BLaER1 (cell line): ENCODE measurements around the gene RAPGEF4.

ENCODE experiments used
- H3K27ac ChIP-seq: shearing (Covaris generic); formaldehyde crosslinking; 2 replicates; pipeline ENCODE4 v1.8.1; 2022
- H3K27me3 ChIP-seq: shearing (Covaris generic); formaldehyde crosslinking; 2 replicates; pipeline ENCODE4 v1.8.1; 2022
- H3K36me3 ChIP-seq: shearing (Covaris generic); formaldehyde crosslinking; 2 replicates; pipeline ENCODE4 v1.8.1; 2022
- H3K4me1 ChIP-seq: shearing (Covaris generic); formaldehyde crosslinking; 2 replicates; pipeline ENCODE4 v1.8.1; 2022
- H3K4me2 ChIP-seq: shearing (Covaris generic); formaldehyde crosslinking; 2 replicates; pipeline ENCODE4 v1.8.1; 2022
- H3K4me3 ChIP-seq: shearing (Covaris generic); formaldehyde crosslinking; 2 replicates; pipeline ENCODE4 v1.8.1; 2022
- H3K9ac ChIP-seq: shearing (Covaris generic); formaldehyde crosslinking; 2 replicates; pipeline ENCODE4 v1.8.1; 2022
- H3K9me3 ChIP-seq: shearing (Covaris generic); formaldehyde crosslinking; 2 replicates; pipeline ENCODE4 v1.8.1; 2022
- H4K20me1 ChIP-seq: shearing (Covaris generic); formaldehyde crosslinking; 2 replicates; pipeline ENCODE4 v1.8.1; 2022
- Cebpa-rat ChIP-seq: shearing (Covaris generic); IDR thresholded peaks from 2 replicates; pipeline ENCODE4 v1.8.1; 2022

RAPGEF4 gene

GRCh38 chr2:172705352-172705751, 30.3 kb upstream of the RAPGEF4 start:
- H3K4me3 ChIP-seq, result no peak overlapping the region
- H3K9me3 ChIP-seq, result peaks cover 7% of the 10 kb centered on the region
- no peak overlapping the region for H3K9ac ChIP-seq
- H4K20me1 ChIP-seq, result no peaks in the 10 kb centered on the region
- TF ChIP-seq Cebpa-rat, result no peak
- H3K27ac ChIP-seq, result no peak overlapping the region
- no peaks in the 10 kb centered on the region for H3K36me3 ChIP-seq
- peaks cover 9% of the 10 kb centered on the region; the same call in 1 of the 2 replicates for H3K4me1 ChIP-seq
- H3K27me3 ChIP-seq, result no peaks in the 10 kb centered on the region
- no peak overlapping the region for H3K4me2 ChIP-seq

GRCh38 chr2:172708247-172708646, 27.4 kb upstream of the RAPGEF4 start:
- H3K4me1 ChIP-seq, result peaks cover 9% of the 10 kb centered on the region; the same call in 1 of the 2 replicates
- H3K4me2 ChIP-seq, result no peak overlapping the region
- H4K20me1 ChIP-seq, result no peaks in the 10 kb centered on the region
- no peak overlapping the region for H3K4me3 ChIP-seq
- no peak overlapping the region for H3K27ac ChIP-seq
- H3K36me3 ChIP-seq, result no peaks in the 10 kb centered on the region
- no peaks in the 10 kb centered on the region for H3K27me3 ChIP-seq
- H3K9me3 ChIP-seq, result peaks cover 6% of the 10 kb centered on the region; the same call in 1 of the 2 replicates
- no peak overlapping the region for H3K9ac ChIP-seq
- TF ChIP-seq Cebpa-rat, result no peak

- H3K36me3 ChIP-seq, result no peaks in the 10 kb centered on the region
- TF ChIP-seq Cebpa-rat, result no peak
- no peak overlapping the region for H3K4me2 ChIP-seq
- no peak overlapping the region for H3K9ac ChIP-seq
- peaks cover 8% of the 10 kb centered on the region; the same call in 1 of the 2 replicates for H3K9me3 ChIP-seq
- H4K20me1 ChIP-seq, result no peaks in the 10 kb centered on the region
- peaks cover 9% of the 10 kb centered on the region; the same call in 1 of the 2 replicates for H3K4me1 ChIP-seq
- no peak overlapping the region for H3K27ac ChIP-seq
- H3K4me3 ChIP-seq, result no peak overlapping the region
- no peaks in the 10 kb centered on the region for H3K27me3 ChIP-seq
Observed at GRCh38 chr2:172709566-172710291, 25.9 kb upstream of the RAPGEF4 start.

- no peak overlapping the region for H3K9ac ChIP-seq
- no peak for TF ChIP-seq Cebpa-rat
- H4K20me1 ChIP-seq, result no peaks in the 10 kb centered on the region
- H3K4me1 ChIP-seq, result peaks cover 9% of the 10 kb centered on the region; the same call in 1 of the 2 replicates
- H3K27ac ChIP-seq, result no peak overlapping the region
- H3K36me3 ChIP-seq, result no peaks in the 10 kb centered on the region
- no peak overlapping the region for H3K4me3 ChIP-seq
- H3K4me2 ChIP-seq, result no peak overlapping the region
- peaks cover 8% of the 10 kb centered on the region; the same call in 1 of the 2 replicates for H3K9me3 ChIP-seq
- H3K27me3 ChIP-seq, result no peaks in the 10 kb centered on the region
Observed at GRCh38 chr2:172710584-172711047, 25.0 kb upstream of the RAPGEF4 start.

GRCh38 chr2:172711110-172711509, 24.5 kb upstream of the RAPGEF4 start:
- no peak for TF ChIP-seq Cebpa-rat
- H3K4me2 ChIP-seq, result no peak overlapping the region
- H3K9ac ChIP-seq, result no peak overlapping the region
- H3K4me3 ChIP-seq, result no peak overlapping the region
- H3K27ac ChIP-seq, result no peak overlapping the region
- no peaks in the 10 kb centered on the region for H3K27me3 ChIP-seq
- peaks cover 8% of the 10 kb centered on the region; the same call in 1 of the 2 replicates for H3K9me3 ChIP-seq
- H4K20me1 ChIP-seq, result no peaks in the 10 kb centered on the region
- no peaks in the 10 kb centered on the region for H3K36me3 ChIP-seq
- H3K4me1 ChIP-seq, result peaks cover 9% of the 10 kb centered on the region; the same call in 1 of the 2 replicates

GRCh38 chr2:172712251-172712650, 23.4 kb upstream of the RAPGEF4 start:
- Histone ChIP-seq H3K4me2 (no peak overlapping the region), H3K9ac (no peak overlapping the region), H3K4me3 (no peak overlapping the region), H3K36me3 (no peaks in the 10 kb centered on the region), H3K27me3 (no peaks in the 10 kb centered on the region), H3K4me1 (peaks cover 9% of the 10 kb centered on the region; the same call in 1 of the 2 replicates), H3K9me3 (peaks cover 8% of the 10 kb centered on the region; the same call in 1 of the 2 replicates), H4K20me1 (no peaks in the 10 kb centered on the region), H3K27ac (no peak overlapping the region)
- no peak for TF ChIP-seq Cebpa-rat

GRCh38 chr2:172713365-172713875, 22.2 kb upstream of the RAPGEF4 start:
- Histone ChIP-seq H3K4me2 (no peak overlapping the region), H3K27me3 (no peaks in the 10 kb centered on the region), H4K20me1 (no peaks in the 10 kb centered on the region), H3K36me3 (no peaks in the 10 kb centered on the region), H3K9me3 (peaks cover 8% of the 10 kb centered on the region; the same call in 1 of the 2 replicates), H3K9ac (no peak overlapping the region), H3K4me3 (no peak overlapping the region), H3K4me1 (peaks cover 9% of the 10 kb centered on the region; the same call in 1 of the 2 replicates), H3K27ac (no peak overlapping the region)
- no peak for TF ChIP-seq Cebpa-rat

- Histone ChIP-seq H3K27ac (no peak overlapping the region), H3K4me2 (no peak overlapping the region), H4K20me1 (no peaks in the 10 kb centered on the region), H3K36me3 (no peaks in the 10 kb centered on the region), H3K4me3 (no peak overlapping the region), H3K9ac (no peak overlapping the region), H3K9me3 (no peaks in the 10 kb centered on the region), H3K27me3 (no peaks in the 10 kb centered on the region), H3K4me1 (peaks cover 7% of the 10 kb centered on the region)
- no peak for TF ChIP-seq Cebpa-rat
Observed at GRCh38 chr2:172722481-172722880, 13.2 kb upstream of the RAPGEF4 start.

GRCh38 chr2:172723286-172723685, 12.4 kb upstream of the RAPGEF4 start:
- Histone ChIP-seq H3K9me3 (no peaks in the 10 kb centered on the region), H4K20me1 (no peaks in the 10 kb centered on the region), H3K4me3 (no peak overlapping the region), H3K27ac (no peak overlapping the region), H3K4me1 (peaks cover 7% of the 10 kb centered on the region), H3K36me3 (no peaks in the 10 kb centered on the region), H3K4me2 (no peak overlapping the region), H3K9ac (no peak overlapping the region), H3K27me3 (no peaks in the 10 kb centered on the region)
- no peak for TF ChIP-seq Cebpa-rat

GRCh38 chr2:172724724-172725123, 10.9 kb upstream of the RAPGEF4 start:
- Histone ChIP-seq H4K20me1 (no peaks in the 10 kb centered on the region), H3K4me2 (no peak overlapping the region), H3K9ac (no peak overlapping the region), H3K4me3 (no peak overlapping the region), H3K4me1 (peaks cover 7% of the 10 kb centered on the region), H3K9me3 (no peaks in the 10 kb centered on the region), H3K36me3 (no peaks in the 10 kb centered on the region), H3K27me3 (no peaks in the 10 kb centered on the region), H3K27ac (no peak overlapping the region)
- TF ChIP-seq Cebpa-rat, result no peak
